HG03135 (cell line): Measurements from ENCODE around the gene PALM.
"Not testable (repeated sequence)": the region's sequence is repeated elsewhere in the genome, so short reads cannot be mapped to it uniquely, and the experiment has no call there.

ENCODE experiments used
- ATAC-seq: cut with Tn5 transposase; IDR thresholded peaks from one replicate; pipeline ENCODE4 v1.9.1; 2021; ENCODE audit warnings: mild to moderate bottlenecking, moderate library complexity; ENCODE audit not compliant: unreplicated experiment

PALM gene

DNA sequence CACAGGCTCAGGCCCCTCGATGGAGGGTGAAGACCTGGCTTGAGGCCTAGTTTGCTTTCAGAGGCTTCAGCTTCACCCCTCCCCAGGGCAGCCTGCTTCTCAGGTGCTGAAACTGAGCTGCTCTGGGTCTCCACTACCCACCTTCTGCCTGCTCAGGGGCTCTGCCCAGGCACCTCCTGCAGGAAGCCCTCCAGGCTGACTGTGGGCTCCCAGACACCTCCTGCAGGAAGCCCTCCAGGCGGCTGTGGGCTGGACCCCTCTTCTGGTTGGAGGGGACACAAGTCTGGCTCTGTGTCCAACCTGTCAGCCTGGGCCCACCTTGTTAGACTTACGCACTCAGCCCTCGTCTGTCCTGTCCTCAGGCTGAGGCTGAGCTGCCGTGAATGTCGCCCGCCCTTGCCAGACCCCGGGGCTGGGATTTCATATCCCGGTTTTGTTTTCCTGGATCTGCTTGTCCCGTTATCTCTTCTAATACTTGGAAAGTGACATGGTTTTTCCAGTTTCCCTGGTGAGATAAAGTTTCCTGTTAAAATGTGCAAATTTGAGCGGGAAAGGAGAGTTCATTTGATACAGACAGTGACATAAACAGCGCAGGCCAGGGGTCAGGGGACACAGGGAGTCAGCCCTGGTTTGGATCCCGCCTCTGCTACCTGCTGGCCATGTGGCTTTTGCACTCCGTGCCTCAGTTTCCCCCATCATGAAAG is 21.4 kb downstream of the PALM start:
- no peak for ATAC-seq

DNA sequence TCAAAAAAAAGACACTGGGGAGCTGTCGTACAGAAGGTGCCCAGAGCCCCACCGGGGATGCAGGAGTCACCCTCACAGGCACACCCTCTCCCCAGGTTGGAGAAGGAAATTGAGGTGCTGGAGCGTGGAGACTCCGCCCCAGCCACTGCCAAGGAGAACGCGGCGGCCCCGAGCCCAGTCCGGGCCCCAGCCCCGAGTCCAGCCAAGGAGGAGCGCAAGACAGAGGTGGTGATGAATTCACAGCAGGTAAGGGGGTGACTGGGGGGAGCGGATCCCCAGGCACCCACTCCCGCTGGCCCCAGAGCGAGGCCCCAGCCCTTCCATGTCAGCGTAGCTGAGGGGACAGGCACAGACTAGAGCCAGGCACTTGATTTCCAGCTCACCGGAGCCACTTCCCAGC is 22.3 kb downstream of the PALM start:
- ATAC-seq, result no peak

GRCh38 chr19:732148-733069 is 23.7 kb downstream of the PALM start:
- ATAC-seq, result no peak

DNA sequence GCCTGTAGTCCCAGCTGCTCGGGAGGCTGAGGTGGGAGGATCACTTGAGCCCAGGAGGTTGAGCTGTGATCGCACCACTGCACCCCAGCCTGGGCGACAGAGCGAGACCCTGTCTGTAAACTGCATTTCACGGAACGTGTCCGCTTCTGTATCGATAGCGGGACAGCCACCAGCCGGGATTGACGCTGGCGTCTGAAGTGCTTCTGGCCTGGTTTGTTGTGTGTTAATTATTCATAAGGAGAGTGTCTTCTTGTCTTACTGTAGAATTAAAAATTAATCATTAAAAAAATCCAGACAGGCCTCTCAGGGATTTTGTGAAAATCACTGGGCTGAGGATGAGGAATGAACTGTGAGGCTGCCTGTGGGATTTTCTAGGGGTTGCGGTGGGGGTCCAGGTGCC is 26.0 kb downstream of the PALM start:
- ATAC-seq, result no peak

GRCh38 chr19:736125-736524 is 27.4 kb downstream of the PALM start:
- no peak for ATAC-seq

DNA sequence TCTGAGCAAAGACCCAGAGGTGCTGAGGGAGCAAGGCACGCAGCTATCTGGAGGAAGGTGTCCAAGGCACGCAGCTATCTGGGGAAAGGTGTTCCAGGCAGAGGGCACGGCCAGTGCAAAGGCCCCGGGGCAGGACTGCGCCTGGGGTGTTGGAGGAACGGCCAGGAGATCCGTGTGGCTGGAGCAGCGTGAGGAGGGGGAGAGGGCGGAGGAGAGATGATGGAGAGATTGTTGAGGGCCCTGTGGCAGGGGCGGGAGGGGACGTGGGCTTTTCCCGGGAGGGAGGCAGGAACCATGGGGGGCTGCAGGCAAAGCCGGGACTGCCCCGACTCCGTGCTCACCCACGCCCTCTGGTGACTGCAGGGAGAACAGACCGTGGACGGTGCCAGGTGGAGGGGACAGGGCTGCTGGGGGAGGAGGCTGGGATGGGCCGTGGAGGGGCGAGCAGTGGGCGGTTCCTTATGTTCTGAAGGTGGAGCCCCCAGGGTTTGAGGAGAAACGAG is 28.9 kb downstream of the PALM start:
- ATAC-seq, result no peak

GRCh38 chr19:738509-739128 is 29.9 kb downstream of the PALM start:
- ATAC-seq, result no peak

GRCh38 chr19:739998-740715 is 31.4 kb downstream of the PALM start:
- no peak for ATAC-seq

DNA sequence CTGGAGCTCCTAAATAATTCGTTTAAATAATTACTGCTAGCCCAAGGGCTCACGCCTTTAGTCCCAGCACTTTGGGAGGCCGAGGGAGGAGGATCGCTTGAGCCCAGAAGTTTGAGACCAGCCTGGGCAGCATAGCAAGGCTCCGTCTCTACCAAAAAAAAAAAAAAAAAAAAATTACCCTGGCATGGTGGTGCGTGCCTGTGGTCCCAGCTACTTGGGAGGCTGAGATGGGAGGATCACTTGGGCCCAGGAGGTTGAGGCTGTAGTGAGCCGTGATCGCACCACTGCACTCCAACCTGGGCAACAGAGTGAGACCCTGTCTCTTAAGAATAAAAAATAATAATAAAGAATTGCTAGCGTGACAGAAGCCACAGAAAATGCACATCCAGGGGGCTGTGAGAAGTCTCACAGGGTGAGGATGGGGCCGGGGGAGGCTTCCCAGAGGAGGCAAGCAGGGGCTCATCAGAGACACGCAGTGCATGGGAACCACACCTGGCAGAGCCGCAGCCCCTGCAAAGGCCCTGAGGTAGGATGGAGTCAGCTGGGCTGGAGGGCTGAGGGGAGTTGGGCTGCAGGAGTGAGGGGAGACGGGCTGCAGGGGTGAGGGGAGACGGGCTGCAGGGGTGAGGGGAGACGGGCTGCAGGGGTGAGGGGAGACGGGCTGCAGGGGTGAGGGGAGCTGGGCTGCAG is 32.2 kb downstream of the PALM start:
- ATAC-seq, result not testable (repeated sequence)

- ATAC-seq, result no peak
These were observed 32.9 kb downstream of the PALM start for GRCh38 chr19:741506-742131.

DNA sequence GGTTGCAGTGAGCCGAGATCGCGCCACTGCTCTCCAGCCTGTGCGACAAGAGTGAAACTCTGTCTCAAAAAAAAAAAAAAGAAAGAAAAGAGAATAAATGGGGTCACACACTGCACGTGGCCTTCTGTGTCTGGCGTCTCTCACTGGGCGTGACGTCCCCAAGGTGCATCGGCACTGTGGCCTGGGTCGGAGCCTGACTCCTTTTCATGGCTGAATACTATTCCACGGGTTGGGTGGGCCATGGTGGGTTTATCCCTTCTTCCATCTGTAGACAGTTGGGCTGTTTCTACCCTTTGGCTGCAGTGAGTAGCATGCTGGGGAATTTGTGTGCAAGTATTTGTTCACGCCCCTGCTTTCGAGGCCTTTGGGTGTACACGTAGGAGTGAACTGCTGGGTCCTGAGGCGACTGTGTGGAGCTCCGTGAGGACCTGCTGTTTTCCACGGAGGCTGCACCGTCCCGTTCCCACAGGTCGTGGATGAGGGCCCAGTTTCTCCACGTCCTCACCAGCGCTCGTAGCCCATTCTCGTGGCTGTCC is 33.9 kb downstream of the PALM start:
- ATAC-seq, result no peak

DNA sequence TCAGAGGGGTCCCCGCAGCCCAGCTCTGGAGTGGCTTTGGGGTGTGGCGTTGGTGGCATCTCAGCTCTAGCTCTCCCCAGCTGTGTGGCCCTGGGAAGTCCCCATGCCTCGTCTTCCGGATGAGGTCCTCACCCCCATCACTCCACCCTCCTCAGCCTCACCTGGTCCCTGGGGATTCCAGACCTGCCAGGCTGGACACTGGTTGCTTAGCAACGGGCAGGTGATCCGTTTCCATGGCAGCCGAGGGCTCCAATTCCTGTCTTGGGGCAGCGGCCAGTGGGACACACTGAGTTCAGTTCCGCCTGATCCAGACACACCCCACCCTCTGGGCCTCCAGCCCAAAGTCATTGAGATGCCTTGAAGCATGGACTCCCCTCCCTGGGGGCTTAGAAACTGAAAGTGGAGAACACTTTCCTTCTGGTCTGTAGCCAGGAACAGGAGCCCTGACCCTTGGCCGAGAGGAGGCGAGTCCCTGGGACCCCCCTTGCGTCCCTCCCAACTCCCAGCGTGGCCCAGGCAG is 34.5 kb downstream of the PALM start:
- ATAC-seq, result no peak

DNA sequence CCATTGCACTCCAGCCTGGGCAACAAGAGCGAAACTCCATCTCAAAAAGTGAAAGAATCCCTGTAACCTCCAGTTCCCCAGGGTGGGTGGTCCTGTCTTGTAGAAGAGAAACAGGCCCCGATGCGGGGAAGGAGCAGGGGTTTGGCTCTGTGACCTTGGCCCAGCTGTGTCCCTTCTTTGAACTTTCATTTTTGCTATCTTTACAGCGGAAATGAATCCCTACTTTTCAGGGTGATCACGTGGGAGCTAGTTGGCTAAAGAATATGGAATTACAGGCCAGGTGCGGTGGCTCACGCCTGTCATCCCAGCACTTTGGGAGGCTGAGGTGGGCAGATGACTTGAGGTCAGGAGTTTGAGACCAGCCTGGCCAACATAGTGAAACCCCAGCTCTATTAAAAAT is 36.4 kb downstream of the PALM start:
- not testable (repeated sequence) for ATAC-seq

GRCh38 chr19:746208-746819 is 37.6 kb downstream of the PALM start:
- no peak for ATAC-seq

- no peak for ATAC-seq
These were observed 38.2 kb downstream of the PALM start for GRCh38 chr19:746956-747355.

- no peak for ATAC-seq
These were observed 38.9 kb downstream of the PALM start for GRCh38 chr19:747432-748273.

- ATAC-seq, result no peak
These were observed 39.5 kb downstream of the PALM start for GRCh38 chr19:748274-748598.

DNA sequence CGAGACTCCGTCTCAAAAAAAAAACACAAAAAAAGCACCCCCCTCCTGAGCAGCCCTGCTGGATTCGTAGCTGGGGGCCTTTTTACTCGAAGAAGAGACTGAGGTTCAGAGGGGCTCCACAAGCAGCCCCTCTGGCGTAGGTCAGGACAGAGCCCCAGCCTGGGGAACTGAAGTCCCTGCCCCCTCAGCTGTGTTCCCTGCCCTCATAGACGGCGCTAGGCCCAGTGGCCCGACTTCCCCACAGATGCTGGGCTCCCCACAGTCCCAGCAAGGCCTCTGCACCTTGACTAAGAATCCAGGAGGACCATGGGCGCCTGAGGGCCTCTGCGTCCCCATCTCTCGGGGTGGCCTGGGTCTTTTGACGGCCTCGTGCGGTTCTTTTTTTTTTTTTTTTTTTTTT is 41.1 kb downstream of the PALM start:
- no peak for ATAC-seq
